ENCODE data around the gene KCTD18. TPM values are rescaled to one million over a fixed set of nuclear protein-coding genes. Genes with fewer than 3 reads are reported as not detected.

KCTD18 gene
- total and polyA plus RNA-seq, 2 experiments from 2014 or later: 15.6 to 27.7 TPM

- H4K20me1 ChIP-seq (ENCODE audit: insufficient read depth): no peaks in the 10 kb centered on the region
- peak overlapping the region; percentile 76 for H3K9ac ChIP-seq
- DNase-seq: no peak
- peak overlapping the region; percentile 85 for H3K4me2 ChIP-seq (ENCODE audit: unreplicated experiment)
- H2AFZ ChIP-seq: peak overlapping the region; percentile 83
- peak overlapping the region; percentile 89 for H3K4me3 ChIP-seq
- H3K9me2 ChIP-seq (ENCODE audit: insufficient read depth): no peaks in the 10 kb centered on the region
- TF ChIP-seq EZH2phosphoT487 (IDR thresholded peaks at IDR 0.05; ENCODE audit: insufficient read depth, low read depth): no peak
- no peak for TF ChIP-seq EZH2 (IDR thresholded peaks at IDR 0.05; ENCODE audit: insufficient read depth, poor library complexity, severe bottlenecking)
- no peaks in the 10 kb centered on the region for H3K9me3 ChIP-seq (ENCODE audit: low read depth)
- H3K79me2 ChIP-seq (ENCODE audit: insufficient read depth): peaks cover 37% of the 10 kb centered on the region
- peaks cover 12% of the 10 kb centered on the region; the same call in 1 of the 2 replicates for H3K4me1 ChIP-seq (ENCODE audit: insufficient read depth)
- in situ Hi-C loops (cut with MboI): no loop called here
- H3K27me3 ChIP-seq (replicated peaks; ENCODE audit: insufficient read depth): no peaks in the 10 kb centered on the region
- WGBS, 2 experiments (ENCODE audit: low coverage in 1 of 2, low lambda C conversion rate in 2 of 2, missing lambda C conversion rate in 2 of 2): 62 to 74% methylated on average over 2 of the region's 2 CpGs
- no peaks in the 10 kb centered on the region for H3F3A ChIP-seq (ENCODE audit: insufficient read depth)
- H3K27ac ChIP-seq: no peak overlapping the region
- H3K36me3 ChIP-seq (ENCODE audit: low read depth): no peaks in the 10 kb centered on the region
These were observed 15.2 kb upstream of the KCTD18 start for GRCh38 chr2:200525066-200525465.

- TF ChIP-seq EZH2phosphoT487 (IDR thresholded peaks at IDR 0.05; ENCODE audit: insufficient read depth, low read depth) (no peak), EZH2 (IDR thresholded peaks at IDR 0.05; ENCODE audit: insufficient read depth, poor library complexity, severe bottlenecking) (no peak)
These were observed 13.7 kb upstream of the KCTD18 start for GRCh38 chr2:200523604-200524003.

DNA sequence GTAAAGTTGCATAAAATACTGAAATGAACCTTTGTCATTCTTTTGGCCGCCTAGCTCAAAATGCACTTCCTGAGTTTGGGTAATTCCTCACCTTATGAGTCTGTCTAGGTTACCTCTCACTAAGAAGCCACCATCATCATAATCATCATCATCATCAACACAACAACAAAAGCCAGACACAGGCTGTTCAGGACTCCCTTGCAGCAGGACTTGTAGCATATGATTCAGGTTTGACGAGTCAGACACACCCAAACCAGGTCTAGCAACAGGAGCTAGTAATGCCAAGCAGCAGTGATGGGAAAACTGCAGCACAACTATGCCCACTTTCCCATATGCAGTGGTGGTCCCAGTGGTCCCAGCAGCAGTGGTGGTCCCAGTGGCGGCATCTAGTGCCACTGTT, 13.3 kb upstream of the KCTD18 start:
- Histone ChIP-seq H3K9me3 (ENCODE audit: low read depth) (no peaks in the 10 kb centered on the region), H4K20me1 (ENCODE audit: insufficient read depth) (no peaks in the 10 kb centered on the region), H3K4me1 (ENCODE audit: insufficient read depth) (peaks cover 12% of the 10 kb centered on the region; the same call in 1 of the 2 replicates), H3K9me2 (ENCODE audit: insufficient read depth) (no peaks in the 10 kb centered on the region), H3K36me3 (ENCODE audit: low read depth) (no peaks in the 10 kb centered on the region), H2AFZ (no peak overlapping the region), H3K27ac (no peak overlapping the region), H3K4me2 (ENCODE audit: unreplicated experiment) (no peak overlapping the region), H3K4me3 (no peak overlapping the region), H3F3A (ENCODE audit: insufficient read depth) (no peaks in the 10 kb centered on the region), H3K27me3 (replicated peaks; ENCODE audit: insufficient read depth) (no peaks in the 10 kb centered on the region), H3K79me2 (ENCODE audit: insufficient read depth) (peaks cover 18% of the 10 kb centered on the region), H3K9ac (no peak overlapping the region)
- WGBS, 2 experiments (ENCODE audit: low coverage in 1 of 2, low lambda C conversion rate in 2 of 2, missing lambda C conversion rate in 2 of 2): 45 to 49% methylated on average over 3 of the region's 3 CpGs
- in situ Hi-C loops (cut with MboI): no loop called here
- TF ChIP-seq EZH2phosphoT487 (IDR thresholded peaks at IDR 0.05; ENCODE audit: insufficient read depth, low read depth) (no peak), EZH2 (IDR thresholded peaks at IDR 0.05; ENCODE audit: insufficient read depth, poor library complexity, severe bottlenecking) (no peak)
- DNase-seq: peak; percentile 14

More at GRCh38 chr2:200523604-200524003, 13.7 kb upstream of the KCTD18 start:
- Histone ChIP-seq H4K20me1 (ENCODE audit: insufficient read depth) (no peaks in the 10 kb centered on the region), H3K27me3 (replicated peaks; ENCODE audit: insufficient read depth) (no peaks in the 10 kb centered on the region), H3F3A (ENCODE audit: insufficient read depth) (no peaks in the 10 kb centered on the region), H3K79me2 (ENCODE audit: insufficient read depth) (peaks cover 22% of the 10 kb centered on the region), H3K4me3 (no peak overlapping the region), H3K36me3 (ENCODE audit: low read depth) (no peaks in the 10 kb centered on the region), H3K9ac (no peak overlapping the region), H3K9me3 (ENCODE audit: low read depth) (no peaks in the 10 kb centered on the region), H3K4me1 (ENCODE audit: insufficient read depth) (peaks cover 12% of the 10 kb centered on the region; the same call in 1 of the 2 replicates), H3K4me2 (ENCODE audit: unreplicated experiment) (no peak overlapping the region), H3K9me2 (ENCODE audit: insufficient read depth) (no peaks in the 10 kb centered on the region), H2AFZ (no peak overlapping the region), H3K27ac (no peak overlapping the region)
- WGBS, 2 experiments (ENCODE audit: low coverage in 1 of 2, low lambda C conversion rate in 2 of 2, missing lambda C conversion rate in 2 of 2): 72 to 74% methylated on average over 2 of the region's 2 CpGs
- in situ Hi-C loops (cut with MboI): no loop called here
- no peak for DNase-seq

- no peaks in the 10 kb centered on the region for H3K4me1 ChIP-seq (ENCODE audit: insufficient read depth)
- H3K9ac ChIP-seq: no peak overlapping the region
- in situ Hi-C loops (cut with MboI): no loop called here
- H4K20me1 ChIP-seq (ENCODE audit: insufficient read depth): no peaks in the 10 kb centered on the region
- no peaks in the 10 kb centered on the region for H3K9me2 ChIP-seq (ENCODE audit: insufficient read depth)
- DNase-seq: no peak
- no peaks in the 10 kb centered on the region for H3F3A ChIP-seq (ENCODE audit: insufficient read depth)
- H3K4me3 ChIP-seq: no peak overlapping the region
- H2AFZ ChIP-seq: no peak overlapping the region
- no peaks in the 10 kb centered on the region for H3K79me2 ChIP-seq (ENCODE audit: insufficient read depth)
- no peak for TF ChIP-seq EZH2phosphoT487 (IDR thresholded peaks at IDR 0.05; ENCODE audit: insufficient read depth, low read depth)
- no peak for TF ChIP-seq EZH2 (IDR thresholded peaks at IDR 0.05; ENCODE audit: insufficient read depth, poor library complexity, severe bottlenecking)
- no peaks in the 10 kb centered on the region for H3K36me3 ChIP-seq (ENCODE audit: low read depth)
- no peaks in the 10 kb centered on the region for H3K9me3 ChIP-seq (ENCODE audit: low read depth)
- no peaks in the 10 kb centered on the region for H3K27me3 ChIP-seq (replicated peaks; ENCODE audit: insufficient read depth)
- H3K27ac ChIP-seq: no peak overlapping the region
- H3K4me2 ChIP-seq (ENCODE audit: unreplicated experiment): no peak overlapping the region
- WGBS, 2 experiments (ENCODE audit: low coverage in 1 of 2, low lambda C conversion rate in 2 of 2, missing lambda C conversion rate in 2 of 2): 0 to 8% methylated on average over 1 of the region's 1 CpG
These were observed 5.3 kb upstream of the KCTD18 start for GRCh38 chr2:200515155-200515554.

- Histone ChIP-seq H3K9ac (peak overlapping the region; percentile 94), H3K36me3 (ENCODE audit: low read depth) (no peaks in the 10 kb centered on the region; the same call in 1 of the 2 replicates), H2AFZ (peak overlapping the region; percentile 97), H3K4me3 (peak overlapping the region; percentile 87), H3K27me3 (replicated peaks; ENCODE audit: insufficient read depth) (no peaks in the 10 kb centered on the region), H3K4me1 (ENCODE audit: insufficient read depth) (no peaks in the 10 kb centered on the region; the same call in 1 of the 2 replicates), H3K27ac (peak overlapping the region; percentile 29), H3K4me2 (ENCODE audit: unreplicated experiment) (peak overlapping the region; percentile 98), H3K79me2 (ENCODE audit: insufficient read depth) (peaks cover 23% of the 10 kb centered on the region), H3K9me2 (ENCODE audit: insufficient read depth) (no peaks in the 10 kb centered on the region), H4K20me1 (ENCODE audit: insufficient read depth) (no peaks in the 10 kb centered on the region), H3K9me3 (ENCODE audit: low read depth) (no peaks in the 10 kb centered on the region), H3F3A (ENCODE audit: insufficient read depth) (no peaks in the 10 kb centered on the region)
- no peak for TF ChIP-seq EZH2 (IDR thresholded peaks at IDR 0.05; ENCODE audit: insufficient read depth, poor library complexity, severe bottlenecking)
- no peak for TF ChIP-seq EZH2phosphoT487 (IDR thresholded peaks at IDR 0.05; ENCODE audit: insufficient read depth, low read depth)
- peak; percentile 50 for DNase-seq
- in situ Hi-C loops (cut with MboI): no loop called here
- 10 to 13% methylated on average over 8 of the region's 8 CpGs for WGBS, 2 experiments (ENCODE audit: low coverage in 1 of 2, low lambda C conversion rate in 2 of 2, missing lambda C conversion rate in 2 of 2)
These were observed 645 bp downstream of the KCTD18 start for GRCh38 chr2:200509235-200509611.
